SU-DHL-6 (cell line): Measurements from ENCODE around the gene ZNF146.

Experiments used
- EZH2phosphoT487 ChIP-seq: fragments of 200-600 bp; sonication (generic), shearing (Covaris generic); conservative IDR thresholded peaks from 2 replicates; pipeline ENCODE4 v1.6.1; 2018; ENCODE audit warnings: mild to moderate bottlenecking, antibody characterized with exemption, low read length, moderate library complexity, mixed read lengths
- TF ChIP-seq, protein P1 (sequence below): fragments of 200-600 bp; sonication (generic); IDR thresholded peaks from one replicate; pipeline ENCODE4 v1.5.1; 2017; ENCODE audit warnings: antibody characterized with exemption, mild to moderate bottlenecking, low read length, moderate library complexity; ENCODE audit not compliant: insufficient read depth, poor library complexity, severe bottlenecking

DNA sequence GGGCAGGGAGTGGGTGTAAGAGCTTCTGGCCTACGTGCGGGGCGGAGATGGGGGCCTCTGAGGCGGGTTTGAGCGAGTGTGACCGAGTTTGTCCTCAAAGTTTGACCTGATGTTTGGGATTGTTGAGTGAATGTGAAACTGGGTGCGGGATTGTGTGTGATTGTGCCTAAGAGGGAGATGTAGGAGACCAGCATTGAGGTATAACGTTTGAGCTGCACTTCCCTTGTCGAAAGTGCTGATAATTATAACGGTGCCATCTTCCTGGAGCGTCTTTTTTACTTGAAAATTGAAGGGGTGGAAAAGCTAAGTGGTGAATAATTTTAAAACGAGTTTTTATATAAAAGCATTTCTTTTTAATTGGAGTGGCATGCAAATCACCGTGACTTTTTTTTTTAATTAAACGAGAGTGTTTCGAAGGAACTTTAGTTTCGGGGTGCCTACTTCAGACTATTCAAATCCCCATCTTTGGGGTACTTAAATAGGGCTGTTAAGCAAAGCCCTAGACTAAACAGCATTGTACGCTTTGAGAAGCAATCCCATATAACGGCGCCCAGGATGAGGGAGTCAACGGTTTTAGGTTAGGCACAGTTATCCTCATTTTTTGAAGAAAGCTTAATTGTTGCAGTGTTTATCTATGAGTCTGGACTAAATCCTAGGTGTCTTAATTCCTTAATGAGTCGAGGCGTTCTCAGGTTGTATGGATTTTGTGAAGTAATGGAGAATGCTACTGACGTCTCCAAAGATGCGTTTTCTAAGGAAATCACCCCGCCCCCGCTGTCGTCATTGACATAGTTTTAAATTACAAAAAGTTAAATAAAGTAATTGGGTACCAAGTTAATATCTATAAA lies 594 bp downstream of the ZNF146 start:
- TF ChIP-seq, protein P1, sequence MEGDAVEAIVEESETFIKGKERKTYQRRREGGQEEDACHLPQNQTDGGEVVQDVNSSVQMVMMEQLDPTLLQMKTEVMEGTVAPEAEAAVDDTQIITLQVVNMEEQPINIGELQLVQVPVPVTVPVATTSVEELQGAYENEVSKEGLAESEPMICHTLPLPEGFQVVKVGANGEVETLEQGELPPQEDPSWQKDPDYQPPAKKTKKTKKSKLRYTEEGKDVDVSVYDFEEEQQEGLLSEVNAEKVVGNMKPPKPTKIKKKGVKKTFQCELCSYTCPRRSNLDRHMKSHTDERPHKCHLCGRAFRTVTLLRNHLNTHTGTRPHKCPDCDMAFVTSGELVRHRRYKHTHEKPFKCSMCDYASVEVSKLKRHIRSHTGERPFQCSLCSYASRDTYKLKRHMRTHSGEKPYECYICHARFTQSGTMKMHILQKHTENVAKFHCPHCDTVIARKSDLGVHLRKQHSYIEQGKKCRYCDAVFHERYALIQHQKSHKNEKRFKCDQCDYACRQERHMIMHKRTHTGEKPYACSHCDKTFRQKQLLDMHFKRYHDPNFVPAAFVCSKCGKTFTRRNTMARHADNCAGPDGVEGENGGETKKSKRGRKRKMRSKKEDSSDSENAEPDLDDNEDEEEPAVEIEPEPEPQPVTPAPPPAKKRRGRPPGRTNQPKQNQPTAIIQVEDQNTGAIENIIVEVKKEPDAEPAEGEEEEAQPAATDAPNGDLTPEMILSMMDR, result no peak
- TF ChIP-seq EZH2phosphoT487, result no peak
